ENCODE measurements around the gene AOPEP. TPM values are rescaled to one million over a fixed set of nuclear protein-coding genes. Genes with fewer than 3 reads are reported as not detected.

The AOPEP gene
- total and polyA plus RNA-seq, 10 donors = 14.8 to 86.1 (median 51.3) TPM

DNA sequence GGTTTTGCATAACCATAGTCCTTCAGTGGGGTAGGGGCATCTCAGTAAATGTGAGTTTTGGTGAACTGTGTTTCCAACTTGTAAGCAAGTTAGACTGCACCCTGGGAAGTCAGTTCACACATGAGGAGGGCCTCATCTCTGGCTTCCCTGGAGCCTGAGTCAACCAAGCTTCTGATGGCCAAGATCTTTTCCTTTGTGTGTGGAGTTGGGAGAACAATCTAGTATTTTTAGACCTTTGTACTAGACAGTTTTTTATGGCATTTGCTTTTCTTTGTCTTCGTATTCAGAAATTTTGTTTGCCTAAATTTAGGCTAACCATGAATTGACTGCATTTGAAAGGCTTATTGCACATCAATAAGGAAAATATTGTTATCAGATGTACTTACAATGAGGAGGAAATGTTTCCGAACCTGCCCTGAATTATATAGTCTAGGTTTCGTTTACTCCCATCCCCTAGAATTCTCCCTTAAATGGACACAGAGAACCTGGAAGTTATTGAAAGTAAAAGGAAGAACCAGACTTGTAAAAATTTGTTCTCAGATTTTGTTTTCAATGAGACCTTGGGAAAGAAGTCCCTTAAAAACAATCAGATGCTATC lies 204.6 kb downstream of the AOPEP start:
- Histone ChIP-seq H3K4me3 (no peak overlapping the region), H3K4me1 (peaks cover 0 to 6% (median 0%) of the 10 kb centered on the region in 6 donors), H3K9me3 (no peaks in the 10 kb centered on the region), H3K36me3 (peaks cover 0 to 12% (median 1%) of the 10 kb centered on the region in 6 donors), H3K27me3 (replicated peaks in 1 of 7) (no peaks in the 10 kb centered on the region), H3K27ac (no peak overlapping the region)
- DNase-seq = no peak
- TF ChIP-seq, protein P1, sequence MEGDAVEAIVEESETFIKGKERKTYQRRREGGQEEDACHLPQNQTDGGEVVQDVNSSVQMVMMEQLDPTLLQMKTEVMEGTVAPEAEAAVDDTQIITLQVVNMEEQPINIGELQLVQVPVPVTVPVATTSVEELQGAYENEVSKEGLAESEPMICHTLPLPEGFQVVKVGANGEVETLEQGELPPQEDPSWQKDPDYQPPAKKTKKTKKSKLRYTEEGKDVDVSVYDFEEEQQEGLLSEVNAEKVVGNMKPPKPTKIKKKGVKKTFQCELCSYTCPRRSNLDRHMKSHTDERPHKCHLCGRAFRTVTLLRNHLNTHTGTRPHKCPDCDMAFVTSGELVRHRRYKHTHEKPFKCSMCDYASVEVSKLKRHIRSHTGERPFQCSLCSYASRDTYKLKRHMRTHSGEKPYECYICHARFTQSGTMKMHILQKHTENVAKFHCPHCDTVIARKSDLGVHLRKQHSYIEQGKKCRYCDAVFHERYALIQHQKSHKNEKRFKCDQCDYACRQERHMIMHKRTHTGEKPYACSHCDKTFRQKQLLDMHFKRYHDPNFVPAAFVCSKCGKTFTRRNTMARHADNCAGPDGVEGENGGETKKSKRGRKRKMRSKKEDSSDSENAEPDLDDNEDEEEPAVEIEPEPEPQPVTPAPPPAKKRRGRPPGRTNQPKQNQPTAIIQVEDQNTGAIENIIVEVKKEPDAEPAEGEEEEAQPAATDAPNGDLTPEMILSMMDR (IDR thresholded peaks at IDR 0.05 in 8 of 11, conservative IDR thresholded peaks at IDR 0.05 in 3 of 11) = no peak
- no peak for TF ChIP-seq POLR2AphosphoS5 (IDR thresholded peaks at IDR 0.05)
- TF ChIP-seq POLR2A (IDR thresholded peaks at IDR 0.05) = no peak
- intact Hi-C loops (cut with DNase I; ENCODE audit: low total_unique reads) = no loop called here
- 87 to 95% (median 92%) methylated on average over 3 of the region's 3 CpGs for WGBS, 5 donors

DNA sequence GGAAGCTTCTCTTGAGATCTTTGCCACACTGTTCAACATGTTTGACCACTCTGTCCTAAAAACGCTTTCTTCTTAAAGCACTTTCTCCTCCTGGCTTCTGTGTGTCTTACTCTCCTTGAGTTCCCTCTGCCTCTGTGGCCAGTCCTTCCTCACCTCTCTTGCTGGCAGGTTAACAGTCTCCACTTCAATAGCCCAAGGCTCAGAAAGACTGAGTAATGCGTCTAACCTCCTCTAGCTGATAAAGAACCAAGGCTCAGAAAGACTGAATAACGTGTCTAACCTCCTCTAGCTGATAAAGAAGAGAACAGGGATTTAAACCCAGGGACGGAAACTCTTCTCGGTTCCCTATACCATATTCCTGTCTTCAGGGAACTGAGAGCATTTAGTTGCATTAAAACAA lies 205.2 kb downstream of the AOPEP start:
- Histone ChIP-seq H3K36me3 (peaks cover 0 to 6% (median 0%) of the 10 kb centered on the region in 6 donors), H3K4me3 (no peak overlapping the region), H3K9me3 (no peaks in the 10 kb centered on the region), H3K4me1 (peaks cover 0 to 6% (median 0%) of the 10 kb centered on the region in 6 donors), H3K27me3 (replicated peaks in 1 of 7) (no peaks in the 10 kb centered on the region), H3K27ac (no peak overlapping the region)
- TF ChIP-seq POLR2AphosphoS5 (IDR thresholded peaks at IDR 0.05) (no peak), POLR2A (IDR thresholded peaks at IDR 0.05) (no peak)
- TF ChIP-seq, protein P1 (IDR thresholded peaks at IDR 0.05 in 8 of 11, conservative IDR thresholded peaks at IDR 0.05 in 3 of 11) = no peak
- 91 to 97% (median 95%) methylated on average over 5 of the region's 5 CpGs for WGBS, 5 donors
- intact Hi-C loops (cut with DNase I; ENCODE audit: low total_unique reads) = no loop called here
- DNase-seq = no peak

DNA sequence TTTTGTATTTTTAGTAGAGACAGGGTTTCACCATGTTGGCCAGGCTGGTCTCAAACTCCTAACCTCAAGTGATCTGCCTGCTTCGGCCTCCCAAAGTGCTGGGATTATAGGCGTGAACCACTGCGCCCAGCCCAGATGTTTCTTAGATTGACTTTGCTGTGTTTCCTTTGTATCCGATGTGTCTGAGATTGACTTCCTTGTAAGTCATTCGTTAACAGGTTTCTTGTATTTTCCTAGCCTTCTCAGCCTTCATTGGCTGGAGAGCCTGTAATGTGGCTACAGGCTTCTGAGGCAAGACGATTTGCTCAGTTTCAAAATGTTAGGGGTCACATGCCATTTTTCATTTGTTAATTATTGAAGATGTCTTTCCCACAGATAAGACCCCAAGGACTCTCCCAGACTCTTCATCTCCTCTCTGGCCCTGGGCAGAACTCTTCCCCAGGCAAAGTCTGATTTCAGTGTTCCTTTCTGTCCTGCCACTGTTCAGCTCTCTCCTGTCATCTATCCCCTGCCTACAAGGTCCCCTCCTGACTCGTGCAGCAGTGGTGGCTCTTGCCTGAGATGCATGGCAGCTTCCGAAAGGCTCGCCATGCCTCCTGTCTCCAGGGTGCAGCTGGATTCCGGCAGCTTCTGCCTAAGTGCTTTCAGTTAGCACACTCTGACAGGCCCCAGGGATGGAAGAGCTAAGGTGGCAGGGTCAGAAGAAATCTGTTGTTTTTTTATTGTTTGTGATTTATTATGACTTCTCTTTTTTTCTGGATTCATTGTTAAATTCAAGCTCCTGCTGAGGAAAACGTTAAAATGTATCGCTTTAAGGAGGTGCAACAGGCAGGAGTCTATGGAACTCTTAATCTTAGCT lies 206.4 kb downstream of the AOPEP start:
- H3K4me1 ChIP-seq = peaks cover 0 to 9% (median 2%) of the 10 kb centered on the region in 6 donors
- H3K27ac ChIP-seq = peak overlapping the region in 1 of 8 donors; percentile 22
- no peak overlapping the region for H3K4me3 ChIP-seq
- WGBS, 5 donors = 86 to 92% (median 88%) methylated on average over 12 of the region's 12 CpGs
- peaks cover 0 to 5% (median 0%) of the 10 kb centered on the region in 6 donors for H3K36me3 ChIP-seq
- no peak for DNase-seq
- intact Hi-C loops (cut with DNase I; ENCODE audit: low total_unique reads) = no loop called here
- no peaks in the 10 kb centered on the region for H3K27me3 ChIP-seq (replicated peaks in 1 of 7)
- TF ChIP-seq POLR2A (IDR thresholded peaks at IDR 0.05) (no peak), POLR2AphosphoS5 (IDR thresholded peaks at IDR 0.05) (no peak)
- TF ChIP-seq, protein P1 (IDR thresholded peaks at IDR 0.05 in 8 of 11, conservative IDR thresholded peaks at IDR 0.05 in 3 of 11) = no peak
- no peaks in the 10 kb centered on the region for H3K9me3 ChIP-seq

DNA sequence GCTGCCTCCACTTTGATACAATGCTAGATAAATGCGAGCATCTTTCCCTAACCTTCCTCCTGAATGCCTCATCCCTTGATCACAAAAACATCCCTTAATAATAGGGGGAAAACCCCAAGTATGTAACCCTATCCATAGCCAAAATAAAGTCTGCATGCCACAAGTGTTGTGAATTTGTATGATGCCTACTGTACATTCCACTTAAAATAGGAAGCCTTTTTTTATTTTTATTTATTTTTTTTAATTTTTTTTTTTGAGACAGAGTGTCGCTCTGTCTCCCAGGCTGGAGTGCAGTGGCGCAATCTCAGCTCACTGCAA lies 207.0 kb downstream of the AOPEP start:
- WGBS, 5 donors = 90 to 98% (median 96%) methylated on average over 3 of the region's 3 CpGs
- no peak for DNase-seq
- H3K4me3 ChIP-seq = no peak overlapping the region
- H3K9me3 ChIP-seq = no peaks in the 10 kb centered on the region
- peaks cover 0 to 11% (median 2%) of the 10 kb centered on the region in 6 donors for H3K4me1 ChIP-seq
- TF ChIP-seq, protein P1 (IDR thresholded peaks at IDR 0.05 in 8 of 11, conservative IDR thresholded peaks at IDR 0.05 in 3 of 11) = no peak
- TF ChIP-seq POLR2A (IDR thresholded peaks at IDR 0.05) = no peak
- no peak for TF ChIP-seq POLR2AphosphoS5 (IDR thresholded peaks at IDR 0.05)
- intact Hi-C loops (cut with DNase I; ENCODE audit: low total_unique reads) = no loop called here
- no peak overlapping the region for H3K27ac ChIP-seq
- no peaks in the 10 kb centered on the region for H3K27me3 ChIP-seq (replicated peaks in 1 of 7)
- H3K36me3 ChIP-seq = peaks cover 0 to 2% (median 0%) of the 10 kb centered on the region in 6 donors

All from spleen (tissue), 11 donors.